Pancreas (tissue), 10 donors: ENCODE results near the gene COX4I1. TPM values are rescaled to one million over a fixed set of nuclear protein-coding genes. Genes with fewer than 3 reads are reported as not detected.

Experiments
- ATAC-seq, 4 donors: fragments of 200-7000 bp; cut with Tn5 transposase; one replicate each; pipeline versions ENCODE4 v1.8.0 to v1.9.1; 2020; ENCODE audit warnings: mild to moderate bottlenecking in 4 of 4, moderate library complexity in 4 of 4
- DNase-seq, 6 donors: peaks; one replicate each; pipeline ENCODE4 v3.0.0-alpha.2; 2020
- FAIRE-seq: peaks from 2 replicates; lab custom pipeline; 2012; peaks lifted over from hg19 to GRCh38; lab: Jason Lieb, UNC
- H3K27ac ChIP-seq, 4 donors: fragments of 200-600 bp; sonication (generic); 1 replicate in 3 of 4; 2 replicates in 1 of 4; pipeline versions ENCODE4 v1.5.0 to v1.8.0; 2020
- H3K27me3 ChIP-seq, 4 donors: fragments of 200-600 bp; one replicate each; pipeline ENCODE4 v1.8.0; 2021
- H3K36me3 ChIP-seq, 3 donors: fragments of 200-600 bp; sonication (generic) in 1 of 3; one replicate each; pipeline versions ENCODE4 v1.5.0 to v1.8.0; 2020 to 2021
- H3K4me1 ChIP-seq, 3 donors: fragments of 200-600 bp; one replicate each; pipeline ENCODE4 v1.8.0; 2021
- H3K4me3 ChIP-seq, 4 donors: fragments of 200-600 bp; sonication (generic) in 2 of 4; one replicate each; pipeline versions ENCODE4 v1.5.0 to v1.8.0; 2020 to 2021
- H3K9me3 ChIP-seq, 4 donors: fragments of 200-600 bp; one replicate each; pipeline ENCODE4 v1.8.0; 2021
- CTCF ChIP-seq, 4 donors: fragments of 200-600 bp; sonication (generic) in 3 of 4; IDR thresholded peaks; one replicate each; pipeline versions ENCODE4 v1.5.0 to v1.8.0; 2021; ENCODE audit warnings: antibody characterized with exemption in 4 of 4
- WGBS, 2 donors: extraction: QIAGEN DNeasy Blood & Tissue Kit; methylation state at CpG; one replicate each; pipeline ENCODE4 v1.1.7; 2013; 5-methylcytosine and 5-hydroxymethylcytosine counted together
- intact Hi-C, 3 donors: fragments of 100-400 bp; cut with DNase I; formaldehyde crosslinking; loops; one replicate each; pipeline versions ENCODE4 v1.11.1 to v1.14.2; 2022
- polyA plus RNA-seq, 2 donors: library from polyadenylated mRNA; stranded (reverse); fragments of 200-250 nt; gene quantifications; one replicate each; pipeline ENCODE4 v1.2.3, GENCODE V29; 2013
- total RNA-seq, 6 donors: library from RNA; stranded (reverse); fragmentation: NEBNext Ultra II Directional in 4 of 6; extraction: Animal tissue kit (Norgen Biotek cat#: 25700) in 4 of 6; gene quantifications; one replicate each; pipeline versions ENCODE4 v1.2.1 to v1.2.4, GENCODE V29; 2021 to 2023
- donor health status: healthy with polysubstance abuse.
- donor health status: DM: no; HTN: no; CAD: no; lungs with moderate emphysema.
- donor health status: DM: no; HTN: no; CAD: no.
- donor health status: control.
- donor health status: control.
- donor health status: Bipolar disorder and iron deficiency.
- donor health status: DM: yes; HTN: yes; CAD: no.
- donor health status: DM: no; HTN: no; CAD: no.
- donor health status: DM: no; HTN: no; CAD: no.
- donor health status: DM: yes; HTN: yes; CAD: no.

The COX4I1 gene
- total and polyA plus RNA-seq, 8 donors, result 198 to 510 (median 260) TPM

- no peak for DNase-seq
- no peak for ATAC-seq
- no peaks in the 10 kb centered on the region for H3K9me3 ChIP-seq
- no peak overlapping the region for H3K4me3 ChIP-seq
- peaks cover 0 to 10% (median 4%) of the 10 kb centered on the region in 3 donors for H3K36me3 ChIP-seq
- no peak overlapping the region for H3K27ac ChIP-seq
- no peaks in the 10 kb centered on the region for H3K27me3 ChIP-seq
- intact Hi-C loops, result no loop called here
- 75 to 76% methylated on average over 6 of the region's 6 CpGs for WGBS, 2 donors
- FAIRE-seq, result no peak
- no peaks in the 10 kb centered on the region for H3K4me1 ChIP-seq
- no peak for TF ChIP-seq CTCF (IDR thresholded peaks at IDR 0.05)
Measured at GRCh38 chr16:85774136-85774535, 25.4 kb upstream of the COX4I1 start.

GRCh38 chr16:85774811-85775210 is 24.7 kb upstream of the COX4I1 start:
- no peak overlapping the region for H3K27ac ChIP-seq
- no peaks in the 10 kb centered on the region for H3K4me1 ChIP-seq
- H3K36me3 ChIP-seq, result peaks cover 0 to 16% (median 7%) of the 10 kb centered on the region in 3 donors
- FAIRE-seq (no peak), ATAC-seq (no peak), DNase-seq (no peak)
- no peaks in the 10 kb centered on the region for H3K27me3 ChIP-seq
- intact Hi-C loops, result no loop called here
- TF ChIP-seq CTCF (IDR thresholded peaks at IDR 0.05), result no peak
- 81 to 86% methylated on average over 8 of the region's 8 CpGs for WGBS, 2 donors
- no peaks in the 10 kb centered on the region for H3K9me3 ChIP-seq
- no peak overlapping the region for H3K4me3 ChIP-seq

GRCh38 chr16:85777583-85778310 is 21.7 kb upstream of the COX4I1 start:
- DNase-seq (no peak), ATAC-seq (no peak), FAIRE-seq (no peak)
- WGBS, 2 donors, result 72 to 74% methylated on average over 4 of the region's 4 CpGs
- intact Hi-C loops, result no loop called here
- TF ChIP-seq CTCF (IDR thresholded peaks at IDR 0.05), result no peak
- Histone ChIP-seq H3K4me1 (peaks cover 0 to 4% (median 0%) of the 10 kb centered on the region in 3 donors), H3K9me3 (no peaks in the 10 kb centered on the region), H3K4me3 (no peak overlapping the region), H3K36me3 (peaks cover 0 to 21% (median 10%) of the 10 kb centered on the region in 3 donors), H3K27ac (no peak overlapping the region), H3K27me3 (no peaks in the 10 kb centered on the region)

- 89 to 90% methylated on average over 12 of the region's 12 CpGs for WGBS, 2 donors
- H3K27ac ChIP-seq, result no peak overlapping the region
- no peak for DNase-seq
- TF ChIP-seq CTCF (IDR thresholded peaks at IDR 0.05), result no peak
- intact Hi-C loops, result no loop called here
- H3K9me3 ChIP-seq, result no peaks in the 10 kb centered on the region
- H3K4me1 ChIP-seq, result peaks cover 0 to 4% (median 0%) of the 10 kb centered on the region in 3 donors
- H3K36me3 ChIP-seq, result peaks cover 0 to 21% (median 10%) of the 10 kb centered on the region in 3 donors
- no peak for ATAC-seq
- FAIRE-seq, result no peak
- no peak overlapping the region for H3K4me3 ChIP-seq
- H3K27me3 ChIP-seq, result no peaks in the 10 kb centered on the region
Measured at GRCh38 chr16:85778873-85779272, 20.6 kb upstream of the COX4I1 start.

GRCh38 chr16:85780281-85780680 is 19.2 kb upstream of the COX4I1 start:
- no peak for FAIRE-seq

More at GRCh38 chr16:85780281-85780680, 19.2 kb upstream of the COX4I1 start:
- Histone ChIP-seq H3K36me3 (peaks cover 0 to 21% (median 10%) of the 10 kb centered on the region in 3 donors), H3K27ac (no peak overlapping the region), H3K4me3 (no peak overlapping the region), H3K9me3 (no peaks in the 10 kb centered on the region), H3K27me3 (no peaks in the 10 kb centered on the region), H3K4me1 (peaks cover 0 to 4% (median 0%) of the 10 kb centered on the region in 3 donors)
- no peak for ATAC-seq
- intact Hi-C loops, result no loop called here
- no peak for TF ChIP-seq CTCF (IDR thresholded peaks at IDR 0.05)
- 92% methylated on average over 26 of the region's 26 CpGs for WGBS, 2 donors
- DNase-seq, result no peak
